ENCODE data around the gene ATF1.
"Not testable (repeated sequence)": the region's sequence is repeated elsewhere in the genome, so short reads cannot be mapped to it uniquely, and the experiment has no call there.

ATF1 gene

GRCh38 chr12:50822082-50822481 is 58.2 kb downstream of the ATF1 start:
- no peak for TF ChIP-seq CTCF (conservative IDR thresholded peaks at IDR 0.05; ENCODE audit: low read depth, low read length)
- DNase-seq (ENCODE audit: low read depth) = no peak

GRCh38 chr12:50823724-50824123 is 59.8 kb downstream of the ATF1 start:
- DNase-seq (ENCODE audit: low read depth); H3K4me3 ChIP-seq (ENCODE audit: low read depth, low read length): not testable (repeated sequence)

More at GRCh38 chr12:50822082-50822481, 58.2 kb downstream of the ATF1 start:
- H3K4me3 ChIP-seq (ENCODE audit: low read depth, low read length) = no peak overlapping the region

- no peak for TF ChIP-seq CTCF (conservative IDR thresholded peaks at IDR 0.05; ENCODE audit: low read depth, low read length)
- DNase-seq (ENCODE audit: low read depth) = no peak
- no peak overlapping the region for H3K4me3 ChIP-seq (ENCODE audit: low read depth, low read length)
Observed at GRCh38 chr12:50824914-50825313, 61.0 kb downstream of the ATF1 start.

GRCh38 chr12:50825372-50825838 is 61.5 kb downstream of the ATF1 start:
- DNase-seq (ENCODE audit: low read depth) = peak; percentile 88
- no peak overlapping the region for H3K4me3 ChIP-seq (ENCODE audit: low read depth, low read length)
- TF ChIP-seq CTCF (conservative IDR thresholded peaks at IDR 0.05; ENCODE audit: low read depth, low read length) = peak; percentile 41

GRCh38 chr12:50828121-50828520 is 64.2 kb downstream of the ATF1 start:
- no peak overlapping the region for H3K4me3 ChIP-seq (ENCODE audit: low read depth, low read length)
- DNase-seq (ENCODE audit: low read depth) = no peak
- TF ChIP-seq CTCF (conservative IDR thresholded peaks at IDR 0.05; ENCODE audit: low read depth, low read length) = no peak

GRCh38 chr12:50828886-50829285 is 65.0 kb downstream of the ATF1 start:
- no peak for DNase-seq (ENCODE audit: low read depth)
- no peak for TF ChIP-seq CTCF (conservative IDR thresholded peaks at IDR 0.05; ENCODE audit: low read depth, low read length)
- no peak overlapping the region for H3K4me3 ChIP-seq (ENCODE audit: low read depth, low read length)

GRCh38 chr12:50833801-50834200 is 69.9 kb downstream of the ATF1 start:
- not testable (repeated sequence) for H3K4me3 ChIP-seq (ENCODE audit: low read depth, low read length); DNase-seq (ENCODE audit: low read depth)

- no peak for TF ChIP-seq CTCF (conservative IDR thresholded peaks at IDR 0.05; ENCODE audit: low read depth, low read length)
- no peak for DNase-seq (ENCODE audit: low read depth)
Observed at GRCh38 chr12:50839042-50839441, 75.1 kb downstream of the ATF1 start.

More at GRCh38 chr12:50839042-50839441, 75.1 kb downstream of the ATF1 start:
- no peak overlapping the region for H3K4me3 ChIP-seq (ENCODE audit: low read depth, low read length)

Data from choroid plexus epithelial cell (primary cell).